ENCODE data around the gene WIPF3.

Gene WIPF3

GRCh38 chr7:29929018-29929807 lies 122.9 kb downstream of the WIPF3 start:
- no peak for TF ChIP-seq CTCF (IDR thresholded peaks at IDR 0.05; ENCODE audit: low read depth, low read length, missing control alignments)
- H3K4me3 ChIP-seq (replicated peaks; ENCODE audit: low read depth, low read length): no peak overlapping the region
- no peak for DNase-seq (ENCODE audit: extremely low read depth, low read depth)

GRCh38 chr7:29935111-29935510 lies 128.8 kb downstream of the WIPF3 start:
- no peak for TF ChIP-seq CTCF (IDR thresholded peaks at IDR 0.05; ENCODE audit: low read depth, low read length, missing control alignments)
- H3K4me3 ChIP-seq (replicated peaks; ENCODE audit: low read depth, low read length): no peak overlapping the region
- DNase-seq (ENCODE audit: extremely low read depth, low read depth): no peak

GRCh38 chr7:29937132-29937531 lies 130.8 kb downstream of the WIPF3 start:
- no peak overlapping the region for H3K4me3 ChIP-seq (replicated peaks; ENCODE audit: low read depth, low read length)
- TF ChIP-seq CTCF (IDR thresholded peaks at IDR 0.05; ENCODE audit: low read depth, low read length, missing control alignments): no peak
- DNase-seq (ENCODE audit: extremely low read depth, low read depth): no peak

- TF ChIP-seq CTCF (IDR thresholded peaks at IDR 0.05; ENCODE audit: low read depth, low read length, missing control alignments): no peak
- DNase-seq (ENCODE audit: extremely low read depth, low read depth): no peak
- no peak overlapping the region for H3K4me3 ChIP-seq (replicated peaks; ENCODE audit: low read depth, low read length)
These were observed 133.9 kb downstream of the WIPF3 start for GRCh38 chr7:29940199-29940598.

GRCh38 chr7:29945259-29945809 lies 139.0 kb downstream of the WIPF3 start:
- DNase-seq (ENCODE audit: extremely low read depth, low read depth): no peak
- H3K4me3 ChIP-seq (replicated peaks; ENCODE audit: low read depth, low read length): no peak overlapping the region
- no peak for TF ChIP-seq CTCF (IDR thresholded peaks at IDR 0.05; ENCODE audit: low read depth, low read length, missing control alignments)

GRCh38 chr7:29946428-29947186 lies 140.3 kb downstream of the WIPF3 start:
- no peak for DNase-seq (ENCODE audit: extremely low read depth, low read depth)
- peak; percentile 40 for TF ChIP-seq CTCF (IDR thresholded peaks at IDR 0.05; ENCODE audit: low read depth, low read length, missing control alignments)
- no peak overlapping the region for H3K4me3 ChIP-seq (replicated peaks; ENCODE audit: low read depth, low read length)
